ENCODE measurements around the gene MYCBP2.
A peak's percentile ranks its signal among the peaks of the same experiment; 100 is the strongest.
"Not testable (repeated sequence)": the region's sequence is repeated elsewhere in the genome, so short reads cannot be mapped to it uniquely, and the experiment has no call there.

The MYCBP2 gene

DNA sequence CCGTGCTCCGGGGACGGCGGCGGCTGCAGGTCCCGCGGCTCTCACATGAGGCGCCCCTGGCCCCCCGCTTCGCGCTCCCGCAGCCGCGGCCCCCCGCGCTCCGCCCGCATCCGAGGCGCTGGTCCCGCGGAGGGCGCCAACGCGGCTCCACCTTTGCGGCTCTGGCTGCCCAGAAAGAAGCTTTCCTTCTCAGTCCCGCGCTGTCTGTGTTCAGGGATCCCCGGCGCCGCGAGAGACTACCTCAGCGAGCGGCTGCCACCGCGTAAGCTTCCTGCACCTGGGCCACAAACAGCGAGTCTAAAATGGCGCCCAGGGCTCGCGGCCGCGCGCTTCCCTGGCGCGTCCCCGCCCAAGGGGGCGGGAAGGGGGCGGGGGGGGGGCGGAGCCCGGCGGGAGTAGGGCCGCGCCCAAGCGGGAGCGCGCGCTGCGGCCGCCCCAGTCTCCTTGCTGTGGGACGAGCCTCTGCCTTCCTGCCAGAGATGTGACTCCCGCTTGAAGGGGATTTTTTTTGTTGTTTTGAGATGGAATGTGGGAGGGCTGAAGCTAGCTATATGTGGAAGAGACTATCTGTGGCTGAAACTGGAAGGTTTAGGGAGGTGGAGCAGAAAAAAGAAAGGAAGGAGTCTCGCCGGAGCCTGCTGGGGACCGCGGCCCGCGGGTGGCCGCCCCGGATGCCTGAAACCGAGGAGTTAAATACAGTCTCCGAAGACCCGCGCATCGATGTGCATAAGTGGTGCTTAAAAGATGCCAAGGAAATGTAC, 299.9 kb downstream of the MYCBP2 start, which contains the start of gene FBXL3:
Gene FBXL3, minus strand, starts transcription at position 299 of the 761 bp plus-strand sequence. CDS start 5,299 bp downstream, outside the sequence.
- peak; percentile 68 for DNase-seq

DNA sequence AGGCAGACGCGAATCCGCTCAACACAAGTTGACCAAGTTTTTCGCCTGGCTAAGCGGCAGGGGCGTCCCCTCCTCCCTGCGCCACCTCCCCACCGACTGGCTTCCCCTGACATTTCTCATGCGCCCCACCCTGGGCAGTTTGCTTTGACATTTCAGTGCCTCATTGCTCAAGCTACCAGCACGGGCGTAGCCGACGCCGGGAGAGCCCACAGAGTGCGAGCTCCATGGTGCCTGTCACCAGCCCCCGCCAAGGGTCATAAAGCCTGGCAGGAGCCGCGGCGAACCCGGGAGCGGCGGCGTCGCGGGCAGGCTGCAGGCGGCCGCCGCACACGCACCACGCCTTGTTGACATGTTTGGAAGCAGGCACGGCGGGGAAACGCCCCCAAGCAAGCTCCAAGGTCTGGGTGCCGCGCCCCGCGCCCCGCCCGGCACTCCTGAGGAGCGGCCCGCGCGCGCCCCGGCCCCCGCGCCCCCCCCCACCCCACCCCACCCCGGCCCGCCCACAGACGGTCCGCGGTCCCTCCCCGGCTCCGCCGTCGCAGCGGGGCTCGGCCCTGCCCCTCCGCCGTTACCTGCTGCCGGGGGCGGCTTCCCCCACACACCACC, 300.5 kb downstream of the MYCBP2 start:
- peak; percentile 73 for DNase-seq

DNA sequence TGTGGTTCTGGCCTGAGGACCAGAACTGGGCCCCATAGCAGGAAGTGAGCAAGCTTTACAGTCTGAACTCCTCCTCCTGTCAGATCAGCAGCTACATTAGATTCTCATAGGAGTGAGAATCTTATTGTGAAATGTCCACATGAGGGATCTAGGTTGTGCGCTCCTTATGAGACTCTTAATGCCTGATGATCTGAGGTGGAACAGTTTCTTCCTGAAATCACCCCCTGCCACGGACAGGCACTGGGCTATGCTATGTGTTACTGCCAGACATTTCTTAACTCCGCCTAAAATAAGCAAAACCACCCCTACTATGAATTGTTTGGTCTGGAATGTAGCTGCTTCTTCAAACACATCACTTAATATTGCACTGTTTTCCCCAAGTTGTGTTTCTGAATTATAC, 304.6 kb downstream of the MYCBP2 start:
- no peak for DNase-seq

DNA sequence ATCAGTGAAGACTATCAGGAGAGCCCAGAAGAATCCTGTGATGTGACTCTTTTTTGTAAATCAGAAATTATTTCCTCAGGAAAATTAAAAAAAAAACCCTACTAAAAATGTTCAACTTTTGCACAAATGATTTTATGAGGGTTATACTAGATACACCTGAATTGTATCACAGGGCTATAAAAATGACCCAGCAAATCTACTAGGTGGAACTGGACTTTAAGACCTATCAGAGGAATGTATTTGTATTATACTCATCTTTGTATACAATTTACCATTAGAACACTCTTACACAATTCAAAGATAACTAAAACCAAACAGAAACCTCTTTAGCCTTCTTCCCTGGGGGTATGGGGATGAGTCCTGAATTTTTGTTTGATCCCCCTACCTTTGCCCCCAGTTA, 307.1 kb downstream of the MYCBP2 start:
- DNase-seq = no peak

DNA sequence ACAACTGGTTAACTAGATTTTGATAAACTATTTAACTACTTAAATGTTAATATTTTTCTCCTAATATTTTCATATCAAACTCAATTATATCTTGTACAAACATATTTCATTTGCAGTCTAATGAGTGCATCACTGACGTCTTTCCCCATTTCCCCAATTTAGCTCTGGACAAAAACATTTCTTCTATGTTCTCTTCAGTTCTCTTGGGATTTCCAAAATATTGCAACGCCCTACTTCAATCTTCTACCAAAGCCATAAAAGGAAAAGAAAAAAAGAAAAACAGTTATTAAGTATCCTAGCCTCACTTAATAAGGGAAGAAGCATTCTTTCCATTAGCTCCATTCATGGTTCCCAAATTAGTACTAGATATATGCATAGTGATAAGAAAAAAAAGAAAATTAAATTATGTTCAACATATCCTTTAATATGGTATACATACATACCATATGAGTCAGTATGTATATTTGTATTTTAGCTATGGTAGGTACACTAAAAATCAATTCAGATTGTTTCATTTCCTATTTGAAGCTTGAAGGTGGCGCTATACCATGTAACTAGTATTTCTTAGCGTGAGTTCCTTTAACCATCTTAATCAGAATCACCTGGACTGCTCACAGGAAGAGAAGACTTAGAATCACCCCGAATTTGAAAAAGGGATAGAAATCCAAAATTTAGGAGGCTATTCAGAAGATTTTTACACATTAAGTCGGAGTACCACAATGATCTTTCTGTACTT, 309.8 kb downstream of the MYCBP2 start:
- no peak for DNase-seq

DNA sequence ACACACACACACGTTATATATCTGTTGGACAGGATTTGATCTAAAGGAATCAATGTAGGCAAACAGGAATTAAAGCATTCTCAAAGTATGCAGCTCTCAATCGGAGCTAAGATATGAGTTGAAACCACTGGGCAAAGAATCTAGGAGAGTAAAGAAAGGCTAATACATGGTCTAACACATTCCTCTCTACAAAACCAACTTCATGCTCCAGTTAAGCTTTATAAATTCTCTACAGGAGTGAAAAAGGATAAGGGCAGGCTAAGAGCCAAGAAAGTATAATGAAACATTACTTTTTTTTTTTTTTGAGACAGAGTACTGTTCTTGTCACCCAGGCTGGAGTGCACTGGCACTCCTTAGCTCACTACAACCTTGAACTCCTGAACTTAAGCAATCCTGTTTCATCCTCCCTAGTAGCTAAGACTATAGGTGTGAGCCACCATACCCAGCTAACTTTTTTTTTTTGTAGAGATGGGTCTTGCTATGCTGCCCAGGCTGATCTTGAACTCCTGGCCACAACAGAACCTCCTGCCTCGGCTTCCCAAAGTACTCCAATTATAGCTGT, 310.6 kb downstream of the MYCBP2 start:
- DNase-seq = no peak

DNA sequence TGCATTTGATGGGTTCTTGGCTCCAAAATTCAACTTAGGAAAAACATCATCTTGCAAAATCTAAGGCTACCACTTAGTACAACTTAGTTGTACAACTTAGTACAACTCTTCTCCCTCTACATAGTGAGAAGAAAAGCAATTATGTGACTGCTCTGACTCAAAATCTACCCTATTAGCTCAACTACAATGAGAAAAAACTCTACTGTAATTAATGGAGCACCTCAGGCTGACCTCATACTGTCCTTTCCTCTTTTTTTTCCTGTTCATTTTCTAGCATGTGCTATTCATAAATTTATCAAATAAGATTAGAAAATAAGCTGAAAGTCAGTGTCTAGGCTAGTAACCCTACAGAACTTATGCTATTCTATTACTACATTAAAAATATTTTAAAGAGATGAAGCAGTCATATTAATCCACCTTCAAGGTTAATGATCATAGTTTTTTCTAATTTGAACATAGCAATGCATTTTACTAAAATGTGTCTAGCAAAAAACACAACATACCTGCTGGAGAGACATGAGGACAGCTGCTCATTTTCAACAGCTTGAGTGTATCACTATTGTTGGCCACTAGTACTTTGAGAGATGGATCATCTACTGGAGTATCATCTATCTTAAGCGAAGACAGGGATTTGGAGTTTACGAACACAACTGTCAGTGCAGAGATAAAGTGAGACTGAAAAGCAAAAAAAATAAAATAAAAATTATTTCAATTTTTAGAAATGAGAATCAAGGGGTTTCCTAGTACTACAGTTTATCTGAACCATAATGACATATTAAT, 311.8 kb downstream of the MYCBP2 start:
- DNase-seq = no peak

DNA sequence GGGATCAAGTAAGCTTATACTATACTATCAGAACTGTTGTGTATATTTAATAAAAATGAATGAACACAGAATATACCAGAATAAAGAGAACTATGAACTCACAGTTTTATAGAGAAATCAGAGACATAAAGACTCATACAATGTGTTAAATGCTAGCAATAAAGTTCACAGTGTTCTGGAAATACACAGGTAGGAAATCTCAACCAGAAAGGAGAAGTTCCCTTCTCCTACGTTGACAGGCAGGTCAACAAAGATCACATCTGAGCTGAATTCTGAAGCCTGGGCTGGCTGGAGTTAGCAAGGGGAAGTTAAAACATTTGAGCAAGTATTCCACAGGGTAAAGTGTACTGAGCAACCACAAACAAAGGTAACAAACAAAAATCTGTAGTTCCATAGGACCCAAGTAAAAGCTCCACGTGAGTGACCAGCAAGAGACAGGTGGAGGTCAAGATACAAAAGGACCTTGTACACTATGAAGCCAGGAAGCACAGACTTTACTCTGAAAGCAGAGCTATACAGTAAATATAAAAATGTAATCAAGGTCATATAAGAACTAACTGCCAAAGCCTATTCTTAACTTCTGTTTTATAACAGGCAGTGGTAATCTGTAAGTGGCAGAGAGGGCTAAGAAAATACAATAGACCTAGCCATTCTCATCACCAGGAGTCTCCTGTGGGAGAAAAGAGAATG, 312.9 kb downstream of the MYCBP2 start:
- no peak for DNase-seq

DNA sequence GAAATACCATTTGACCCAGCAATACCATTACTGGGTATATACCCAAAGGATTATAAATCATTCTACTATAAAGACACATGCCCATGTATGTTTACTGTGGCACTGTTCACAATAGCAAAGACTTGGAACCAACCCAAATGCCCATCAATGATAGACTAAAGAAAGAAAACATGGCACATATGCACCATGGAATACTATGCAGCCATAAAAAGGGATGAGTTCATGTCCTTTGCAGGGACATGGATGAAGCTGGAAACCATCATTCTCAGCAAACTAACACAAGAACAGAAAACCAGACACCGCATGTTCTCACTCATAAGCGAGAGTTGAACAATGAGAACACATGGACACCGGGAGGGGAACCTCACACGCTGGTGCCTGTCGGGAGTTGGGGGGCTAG, 317.2 kb downstream of the MYCBP2 start:
- DNase-seq = not testable (repeated sequence)

DNA sequence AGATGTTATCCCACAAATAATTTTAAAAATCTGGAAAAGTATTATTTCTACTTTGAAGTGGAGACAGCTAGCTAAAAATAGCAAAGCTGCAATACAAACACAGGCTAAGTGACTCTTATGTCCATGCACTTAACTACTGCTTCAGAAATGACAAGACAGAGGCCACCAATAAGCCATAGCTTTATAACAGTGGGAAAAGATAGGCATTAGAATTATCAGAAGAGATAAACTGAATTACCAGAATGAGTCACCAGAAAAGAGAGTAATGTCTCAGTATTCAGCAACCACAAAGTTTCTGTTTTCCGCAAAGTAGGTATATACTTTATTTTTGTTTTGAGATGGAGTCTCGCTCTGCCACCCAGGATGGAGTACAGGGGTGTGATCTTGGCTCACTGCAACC, 317.9 kb downstream of the MYCBP2 start:
- no peak for DNase-seq

DNA sequence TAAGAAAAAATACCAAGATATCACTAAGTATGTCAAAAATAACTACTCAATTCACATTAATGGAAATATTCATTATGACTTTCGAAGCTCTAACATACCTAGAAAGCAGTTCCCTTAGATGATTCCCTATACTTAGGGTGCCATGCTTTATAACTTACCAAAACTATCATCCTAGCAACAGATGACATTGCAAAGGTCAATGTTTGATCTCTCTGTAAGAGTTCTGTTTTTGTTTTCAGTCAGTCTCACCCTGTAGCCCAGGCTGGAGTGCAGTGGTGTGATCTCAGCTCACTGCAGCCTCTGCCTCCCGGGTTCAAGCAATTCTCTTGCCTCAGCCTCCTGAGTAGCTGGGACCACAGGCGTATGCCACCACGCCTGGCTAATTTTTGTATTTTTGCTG, 318.6 kb downstream of the MYCBP2 start:
- not testable (repeated sequence) for DNase-seq

DNA sequence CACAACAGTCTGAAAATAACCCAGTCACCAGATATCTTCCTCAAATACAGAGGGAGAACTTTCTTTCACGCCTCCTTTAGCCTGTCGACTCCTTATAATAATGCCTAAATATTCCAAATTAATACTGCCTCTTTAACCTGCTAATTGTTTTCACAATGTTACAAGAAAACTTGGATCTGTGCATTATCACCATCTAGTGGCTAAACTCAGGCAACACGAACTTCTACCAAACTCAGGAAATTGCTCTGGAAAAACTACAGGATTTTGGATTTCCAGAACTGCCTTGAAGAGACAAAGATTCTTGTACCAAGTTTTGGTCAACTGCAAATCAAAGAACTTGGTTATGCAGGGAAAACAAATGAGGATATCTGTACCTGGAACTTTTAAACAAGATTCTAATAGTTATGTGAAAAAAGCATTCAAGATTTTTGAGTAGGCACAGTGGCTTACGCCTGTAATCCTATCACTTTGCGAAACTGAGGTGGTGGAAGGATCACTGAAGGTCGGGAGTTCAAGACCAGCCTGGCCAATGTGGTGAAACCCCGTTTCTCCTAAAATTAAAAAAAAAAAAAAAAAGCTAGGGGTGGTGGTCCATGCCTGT, 324.2 kb downstream of the MYCBP2 start:
- no peak for DNase-seq

DNA sequence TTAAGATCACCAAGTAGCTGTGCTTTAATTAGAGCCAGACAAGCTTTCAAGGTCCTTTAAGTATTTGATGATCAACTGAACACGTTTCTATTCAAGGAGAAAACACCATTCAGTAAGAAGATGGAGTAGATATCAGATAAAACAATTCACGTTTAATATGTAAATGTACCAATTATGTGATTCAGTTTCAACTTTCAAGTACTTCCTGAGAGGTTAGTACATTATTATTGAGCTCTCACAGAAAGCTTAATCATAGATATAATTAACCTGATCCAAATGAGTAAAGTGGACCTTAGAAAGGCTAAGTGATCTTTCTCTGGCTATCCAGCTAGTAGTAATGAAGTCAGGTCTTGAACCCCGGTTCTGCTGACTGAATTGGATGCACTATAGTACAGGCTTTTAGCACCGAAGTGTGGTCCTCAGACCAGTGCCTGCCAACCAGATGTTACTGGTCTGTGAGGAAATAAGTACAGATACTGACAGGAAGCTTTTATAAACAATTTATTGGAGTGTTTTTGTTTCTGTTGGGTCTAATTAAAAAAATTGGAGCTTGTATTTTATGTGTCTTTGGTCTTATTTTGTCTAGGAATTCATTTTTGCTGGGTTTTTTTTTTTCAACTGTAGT, 324.8 kb downstream of the MYCBP2 start:
- DNase-seq = no peak

DNA sequence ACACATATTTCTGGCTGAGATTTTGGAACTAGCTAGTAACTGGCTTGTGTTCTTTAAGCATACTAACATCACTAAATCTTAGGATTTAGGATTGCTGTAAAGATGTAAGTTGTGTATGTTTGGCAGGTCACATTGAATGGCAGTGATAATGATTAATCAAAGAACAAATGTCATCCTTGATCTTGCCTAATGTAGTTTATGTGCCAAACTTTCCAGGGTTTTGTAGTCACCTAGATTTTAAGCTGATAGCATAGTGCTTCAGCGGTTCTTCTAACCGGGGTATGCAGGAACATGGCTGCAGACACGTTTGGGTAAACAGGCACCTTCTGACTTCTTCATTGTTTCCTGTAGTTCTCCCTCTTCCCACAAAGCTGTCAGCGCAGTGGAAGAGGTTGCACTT, 325.4 kb downstream of the MYCBP2 start:
- DNase-seq = no peak

DNA sequence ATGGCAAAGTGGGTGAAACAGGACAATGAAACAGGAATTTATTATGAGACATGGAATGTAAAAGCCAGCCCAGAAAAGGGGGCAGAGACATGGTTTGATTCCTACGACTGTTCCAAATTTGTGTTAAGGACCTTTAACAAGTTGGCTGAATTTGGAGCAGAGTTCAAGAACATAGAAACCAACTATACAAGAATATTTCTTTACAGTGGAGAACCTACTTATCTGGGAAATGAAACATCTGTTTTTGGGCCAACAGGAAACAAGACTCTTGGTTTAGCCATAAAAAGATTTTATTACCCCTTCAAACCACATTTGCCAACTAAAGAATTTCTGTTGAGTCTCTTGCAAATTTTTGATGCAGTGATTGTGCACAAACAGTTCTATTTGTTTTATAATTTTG, 326.4 kb downstream of the MYCBP2 start:
- no peak for DNase-seq

Data from NK-92 treated with Interleukin-12 subunit alpha and Interleukin-12 subunit beta, amount 100 ng/mL, for 24 hours (cell line).